HFFc6 (cell line): ENCODE results near the gene ROBO1. TPM values are rescaled to one million over a fixed set of nuclear protein-coding genes. Genes with fewer than 3 reads are reported as not detected.

Experiments
- DNase-seq: peaks from one replicate; pipeline ENCODE4 v3.0.0-alpha.2; 2018
- H3K27ac Mint-ChIP-seq: 2 replicates; pipeline ENCODE4 v1.8.0; 2020; ENCODE audit warnings: mild to moderate bottlenecking, mixed read lengths
- H3K27me3 Mint-ChIP-seq: 2 replicates; pipeline ENCODE4 v1.8.0; 2021; ENCODE audit warnings: mild to moderate bottlenecking, moderate library complexity, mixed read lengths; ENCODE audit not compliant: insufficient read depth
- H3K36me3 Mint-ChIP-seq: 2 replicates; pipeline ENCODE4 v1.8.0; 2021; ENCODE audit warnings: low read depth, mixed read lengths
- H3K4me1 Mint-ChIP-seq: 2 replicates; pipeline ENCODE4 v1.8.0; 2020; ENCODE audit warnings: low read depth, mixed read lengths
- H3K4me3 Mint-ChIP-seq: 2 replicates; pipeline ENCODE4 v1.8.0; 2020; ENCODE audit warnings: mild to moderate bottlenecking, moderate library complexity, mixed read lengths
- H3K9me3 Mint-ChIP-seq: 2 replicates; pipeline ENCODE4 v1.8.0; 2020; ENCODE audit warnings: mild to moderate bottlenecking, mixed read lengths
- CTCF ChIP-seq: fragments of 200-600 bp; sonication (generic); IDR thresholded peaks from 2 replicates; pipeline ENCODE4 v1.5.0; 2021; ENCODE audit warnings: antibody characterized with exemption, mild to moderate bottlenecking
- total RNA-seq, 6 experiments: library from RNA; stranded (reverse); fragmentation: NEBNext Ultra II Directional; extraction: Animal tissue kit (Norgen Biotek cat#: 25700); gene quantifications; 2 replicates in 1 of 6; 3 replicates in 5 of 6; pipeline ENCODE4 v1.2.3, GENCODE V29; 2021

ROBO1 gene
- total RNA-seq, 6 experiments from 2014 or later, result 38.7 to 51.3 (median 41.7) TPM

GRCh38 chr3:78900426-78900825 lies 867.4 kb downstream of the ROBO1 start:
- no peak overlapping the region for H3K4me3 Mint-ChIP-seq
- DNase-seq, result no peak
- H3K4me1 Mint-ChIP-seq, result peaks cover 25% of the 10 kb centered on the region
- H3K9me3 Mint-ChIP-seq, result no peaks in the 10 kb centered on the region
- peaks cover 3% of the 10 kb centered on the region; the same call in 1 of the 2 replicates for H3K27me3 Mint-ChIP-seq
- TF ChIP-seq CTCF, result no peak
- H3K36me3 Mint-ChIP-seq, result no peaks in the 10 kb centered on the region
- no peak overlapping the region for H3K27ac Mint-ChIP-seq

- H3K27me3 Mint-ChIP-seq, result peaks cover 3% of the 10 kb centered on the region; the same call in 1 of the 2 replicates
- no peak overlapping the region for H3K27ac Mint-ChIP-seq
- TF ChIP-seq CTCF, result no peak
- H3K4me3 Mint-ChIP-seq, result no peak overlapping the region
- H3K9me3 Mint-ChIP-seq, result no peaks in the 10 kb centered on the region
- H3K36me3 Mint-ChIP-seq, result peaks cover 11% of the 10 kb centered on the region
- peak; percentile 38 for DNase-seq
- peaks cover 36% of the 10 kb centered on the region for H3K4me1 Mint-ChIP-seq
Measured at GRCh38 chr3:78895528-78895927, 872.3 kb downstream of the ROBO1 start.

GRCh38 chr3:78894787-78895186 lies 873.0 kb downstream of the ROBO1 start:
- H3K9me3 Mint-ChIP-seq, result no peaks in the 10 kb centered on the region
- no peak overlapping the region for H3K4me3 Mint-ChIP-seq
- no peak for TF ChIP-seq CTCF
- H3K36me3 Mint-ChIP-seq, result peaks cover 11% of the 10 kb centered on the region
- no peak overlapping the region for H3K27ac Mint-ChIP-seq
- H3K4me1 Mint-ChIP-seq, result peaks cover 29% of the 10 kb centered on the region
- H3K27me3 Mint-ChIP-seq, result peaks cover 3% of the 10 kb centered on the region; the same call in 1 of the 2 replicates
- DNase-seq, result no peak

- H3K4me3 Mint-ChIP-seq, result no peak overlapping the region
- peaks cover 11% of the 10 kb centered on the region for H3K36me3 Mint-ChIP-seq
- peaks cover 3% of the 10 kb centered on the region; the same call in 1 of the 2 replicates for H3K27me3 Mint-ChIP-seq
- no peak for DNase-seq
- H3K9me3 Mint-ChIP-seq, result no peaks in the 10 kb centered on the region
- peaks cover 40% of the 10 kb centered on the region for H3K4me1 Mint-ChIP-seq
- H3K27ac Mint-ChIP-seq, result no peak overlapping the region
- TF ChIP-seq CTCF, result no peak
Measured at GRCh38 chr3:78893161-78893560, 874.6 kb downstream of the ROBO1 start.

- Mint-ChIP-seq H3K27ac (no peak overlapping the region), H3K4me3 (no peak overlapping the region), H3K9me3 (no peaks in the 10 kb centered on the region), H3K36me3 (peaks cover 11% of the 10 kb centered on the region), H3K27me3 (peaks cover 3% of the 10 kb centered on the region; the same call in 1 of the 2 replicates), H3K4me1 (peaks cover 37% of the 10 kb centered on the region)
- no peak for DNase-seq
- no peak for TF ChIP-seq CTCF
Measured at GRCh38 chr3:78889348-78889747, 878.5 kb downstream of the ROBO1 start.

GRCh38 chr3:78888635-78889034 lies 879.2 kb downstream of the ROBO1 start:
- no peaks in the 10 kb centered on the region for H3K9me3 Mint-ChIP-seq
- peak; percentile 30 for DNase-seq
- no peak overlapping the region; the same call in 1 of the 2 replicates for H3K4me3 Mint-ChIP-seq
- H3K27ac Mint-ChIP-seq, result peak overlapping the region; percentile 15; the same call in 1 of the 2 replicates
- no peak for TF ChIP-seq CTCF
- peaks cover 11% of the 10 kb centered on the region for H3K36me3 Mint-ChIP-seq
- peaks cover 37% of the 10 kb centered on the region for H3K4me1 Mint-ChIP-seq
- peaks cover 3% of the 10 kb centered on the region; the same call in 1 of the 2 replicates for H3K27me3 Mint-ChIP-seq
